ENCODE measurements around the gene SLC16A2.

SLC16A2 gene

DNA sequence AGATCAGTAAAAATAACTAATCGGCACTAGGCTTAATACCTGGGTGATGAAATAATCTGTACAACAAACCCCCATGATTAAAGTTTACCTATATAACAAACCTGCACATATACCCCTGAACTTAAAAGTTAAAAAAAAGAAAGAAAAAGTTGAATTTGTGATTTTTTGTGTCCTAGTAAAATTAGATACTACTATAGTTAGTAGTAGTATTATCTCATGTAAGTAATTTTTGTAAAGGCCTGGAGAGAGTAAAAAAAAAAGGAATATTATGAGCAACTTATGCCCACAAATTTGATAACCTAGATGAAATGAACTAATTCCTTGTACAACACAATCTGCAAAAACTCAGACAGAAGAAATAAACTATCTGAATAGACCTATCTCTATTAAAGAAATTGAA, 25.7 kb upstream of the SLC16A2 start:
- TF ChIP-seq, protein P1, sequence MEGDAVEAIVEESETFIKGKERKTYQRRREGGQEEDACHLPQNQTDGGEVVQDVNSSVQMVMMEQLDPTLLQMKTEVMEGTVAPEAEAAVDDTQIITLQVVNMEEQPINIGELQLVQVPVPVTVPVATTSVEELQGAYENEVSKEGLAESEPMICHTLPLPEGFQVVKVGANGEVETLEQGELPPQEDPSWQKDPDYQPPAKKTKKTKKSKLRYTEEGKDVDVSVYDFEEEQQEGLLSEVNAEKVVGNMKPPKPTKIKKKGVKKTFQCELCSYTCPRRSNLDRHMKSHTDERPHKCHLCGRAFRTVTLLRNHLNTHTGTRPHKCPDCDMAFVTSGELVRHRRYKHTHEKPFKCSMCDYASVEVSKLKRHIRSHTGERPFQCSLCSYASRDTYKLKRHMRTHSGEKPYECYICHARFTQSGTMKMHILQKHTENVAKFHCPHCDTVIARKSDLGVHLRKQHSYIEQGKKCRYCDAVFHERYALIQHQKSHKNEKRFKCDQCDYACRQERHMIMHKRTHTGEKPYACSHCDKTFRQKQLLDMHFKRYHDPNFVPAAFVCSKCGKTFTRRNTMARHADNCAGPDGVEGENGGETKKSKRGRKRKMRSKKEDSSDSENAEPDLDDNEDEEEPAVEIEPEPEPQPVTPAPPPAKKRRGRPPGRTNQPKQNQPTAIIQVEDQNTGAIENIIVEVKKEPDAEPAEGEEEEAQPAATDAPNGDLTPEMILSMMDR (IDR thresholded peaks at IDR 0.05; ENCODE audit: low read length, missing control alignments): no peak
- no peak overlapping the region for H3K4me3 ChIP-seq (replicated peaks; ENCODE audit: low read depth, low read length)
- no peak for DNase-seq (ENCODE audit: low read depth)

DNA sequence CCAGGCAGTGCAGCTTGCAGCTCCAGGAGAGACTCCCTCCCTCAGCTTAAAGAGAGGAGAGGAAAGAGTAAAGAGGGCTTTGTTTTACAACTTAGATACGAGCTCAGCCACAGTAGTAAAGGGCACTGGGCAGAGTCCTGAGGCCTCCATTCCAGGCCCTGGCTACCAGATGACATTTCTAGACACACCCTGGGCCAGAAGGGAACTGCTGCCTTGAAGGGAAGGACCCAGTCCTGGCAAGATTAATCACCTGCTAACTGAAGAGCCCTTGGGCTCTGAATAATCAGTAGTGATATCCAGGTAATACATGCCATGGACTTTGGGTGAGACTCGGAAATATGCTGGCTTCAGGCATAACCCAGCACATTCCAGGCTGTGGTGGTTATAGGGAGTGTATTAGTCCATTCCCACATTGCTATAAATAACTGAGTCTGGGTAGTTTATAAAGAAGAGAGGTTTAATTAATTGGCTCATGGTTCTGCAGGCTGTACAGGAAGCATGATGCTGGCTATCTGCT, 15.3 kb upstream of the SLC16A2 start:
- TF ChIP-seq, protein P1 (IDR thresholded peaks at IDR 0.05; ENCODE audit: low read length, missing control alignments): no peak
- H3K4me3 ChIP-seq (replicated peaks; ENCODE audit: low read depth, low read length): no peak overlapping the region
- no peak for DNase-seq (ENCODE audit: low read depth)

DNA sequence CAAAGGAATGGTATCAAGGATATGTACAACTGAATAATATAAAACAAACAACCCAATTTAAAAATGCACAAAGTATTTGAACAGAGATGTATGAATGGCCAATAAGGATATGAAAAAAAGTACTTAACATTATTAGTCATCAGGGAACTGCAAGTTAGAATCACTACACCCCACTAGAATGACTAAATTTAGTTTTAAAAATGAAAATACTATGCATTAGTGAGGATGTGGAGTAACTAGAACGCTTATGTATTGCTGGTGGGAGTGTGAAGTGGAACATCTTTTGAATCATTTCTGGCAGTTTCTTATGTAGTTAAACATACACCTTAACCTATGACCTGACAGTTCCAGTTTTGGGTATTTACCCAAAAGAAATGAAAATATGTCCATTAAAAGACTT, 13.0 kb upstream of the SLC16A2 start:
- H3K4me3 ChIP-seq (replicated peaks; ENCODE audit: low read depth, low read length): no peak overlapping the region
- TF ChIP-seq, protein P1 (IDR thresholded peaks at IDR 0.05; ENCODE audit: low read length, missing control alignments): no peak
- no peak for DNase-seq (ENCODE audit: low read depth)

DNA sequence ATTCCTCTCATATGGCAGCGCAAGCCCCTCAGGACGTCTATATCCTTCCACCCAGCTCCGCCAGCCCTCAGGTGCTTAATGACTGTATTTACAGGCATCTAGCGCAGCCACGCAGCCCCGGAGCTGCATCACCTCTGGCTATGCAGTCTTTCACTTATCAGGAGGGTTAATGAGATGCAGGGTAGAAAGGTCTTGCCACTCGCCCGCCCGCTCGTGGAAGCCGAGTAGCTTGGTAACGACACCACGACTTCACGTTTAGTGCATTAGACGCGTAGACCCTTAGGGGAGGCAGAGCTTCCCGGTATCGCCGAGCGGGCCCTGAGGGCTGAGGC, 1.5 kb upstream of the SLC16A2 start:
- H3K4me3 ChIP-seq (replicated peaks; ENCODE audit: low read depth, low read length): peak overlapping the region; percentile 60
- DNase-seq (ENCODE audit: low read depth): no peak
- TF ChIP-seq, protein P1 (IDR thresholded peaks at IDR 0.05; ENCODE audit: low read length, missing control alignments): no peak

DNA sequence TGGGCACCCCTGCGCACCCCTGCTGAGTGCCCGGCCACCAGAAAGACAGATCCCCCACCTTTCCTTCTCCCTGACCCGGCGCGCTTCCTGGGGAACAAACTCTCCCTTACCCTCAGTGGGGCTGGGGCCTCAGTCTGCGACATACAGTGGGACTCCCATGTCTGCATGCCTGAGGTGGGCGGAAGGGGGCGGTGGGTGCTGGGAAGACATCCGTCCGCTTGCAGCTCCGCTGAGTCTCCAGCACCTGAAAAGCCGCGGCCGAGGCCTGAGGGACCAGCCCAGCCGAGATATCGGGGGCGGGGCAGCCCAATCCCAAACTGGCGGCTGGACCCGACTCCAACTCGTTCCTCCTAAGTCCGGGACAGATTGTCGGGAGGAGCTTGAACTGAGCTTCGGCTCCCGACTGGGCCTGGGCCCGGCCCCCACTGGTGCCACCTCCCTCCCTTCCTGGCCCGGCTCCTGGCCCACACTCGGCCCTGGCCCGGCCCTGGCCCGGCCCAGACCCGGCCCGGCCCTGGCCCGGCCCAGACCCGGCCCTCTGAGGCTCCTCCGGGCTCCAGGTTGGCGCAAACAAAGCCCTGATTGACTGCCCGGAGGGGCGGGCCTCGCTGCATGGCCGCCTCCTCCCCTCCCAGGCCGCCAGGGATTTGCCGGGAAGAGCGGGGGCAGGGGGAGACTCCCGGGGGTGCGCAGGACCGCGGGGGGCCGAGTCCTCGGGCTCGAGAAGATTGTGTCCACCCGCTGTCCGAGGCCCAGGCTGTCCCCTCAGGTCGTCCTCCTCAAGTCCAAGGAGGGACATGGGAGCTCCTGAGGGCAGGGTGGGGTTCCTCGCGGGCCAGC, 877 bp upstream of the SLC16A2 start:
- DNase-seq (ENCODE audit: low read depth): peak; percentile 58
- TF ChIP-seq, protein P1 (IDR thresholded peaks at IDR 0.05; ENCODE audit: low read length, missing control alignments): no peak
- H3K4me3 ChIP-seq (replicated peaks; ENCODE audit: low read depth, low read length): peak overlapping the region; percentile 60

DNA sequence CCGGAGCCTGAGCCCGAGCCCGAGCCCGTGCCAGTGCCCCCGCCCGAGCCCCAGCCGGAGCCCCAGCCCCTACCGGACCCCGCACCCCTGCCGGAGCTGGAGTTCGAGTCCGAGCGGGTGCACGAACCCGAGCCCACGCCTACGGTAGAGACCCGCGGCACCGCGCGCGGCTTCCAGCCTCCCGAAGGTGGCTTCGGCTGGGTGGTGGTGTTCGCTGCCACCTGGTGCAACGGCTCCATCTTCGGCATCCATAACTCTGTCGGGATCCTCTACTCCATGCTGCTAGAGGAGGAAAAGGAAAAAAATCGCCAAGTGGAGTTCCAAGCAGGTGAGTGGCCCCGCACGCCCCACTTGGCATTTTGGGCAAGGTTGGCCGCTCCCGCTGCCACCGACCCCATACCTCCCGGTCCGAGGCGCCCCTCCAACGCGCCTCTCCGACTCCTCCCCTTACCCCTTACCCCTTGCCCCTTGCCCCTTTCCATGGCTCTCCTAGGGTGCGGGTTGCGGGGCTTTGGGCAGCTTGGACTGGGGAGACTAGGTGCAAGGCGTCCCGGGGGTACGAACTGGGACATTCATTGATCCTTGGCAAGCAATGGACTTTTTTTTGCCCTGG, 553 bp downstream of the SLC16A2 start:
- TF ChIP-seq, protein P1 (IDR thresholded peaks at IDR 0.05; ENCODE audit: low read length, missing control alignments): no peak
- H3K4me3 ChIP-seq (replicated peaks; ENCODE audit: low read depth, low read length): peak overlapping the region; percentile 60
- DNase-seq (ENCODE audit: low read depth): no peak

Measured in fibroblast of pulmonary artery (primary cell).